HT1080 (cell line): ENCODE data around the gene NR1I3. TPM values are rescaled to one million over a fixed set of nuclear protein-coding genes. Genes with fewer than 3 reads are reported as not detected.

Source experiments
- DNase-seq: peaks from one replicate; pipeline ENCODE4 v3.0.0-alpha.2; 2015; ENCODE audit warnings: low read depth
- total RNA-seq: library from RNA; depleted of rRNA; stranded (reverse); fragments of >200 nt; shearing (Covaris generic); gene quantifications from 2 replicates; pipeline ENCODE4 v1.2.3, GENCODE V29; 2014

Gene NR1I3
- total RNA-seq, 1 experiment from 2014 or later: not detected

DNA sequence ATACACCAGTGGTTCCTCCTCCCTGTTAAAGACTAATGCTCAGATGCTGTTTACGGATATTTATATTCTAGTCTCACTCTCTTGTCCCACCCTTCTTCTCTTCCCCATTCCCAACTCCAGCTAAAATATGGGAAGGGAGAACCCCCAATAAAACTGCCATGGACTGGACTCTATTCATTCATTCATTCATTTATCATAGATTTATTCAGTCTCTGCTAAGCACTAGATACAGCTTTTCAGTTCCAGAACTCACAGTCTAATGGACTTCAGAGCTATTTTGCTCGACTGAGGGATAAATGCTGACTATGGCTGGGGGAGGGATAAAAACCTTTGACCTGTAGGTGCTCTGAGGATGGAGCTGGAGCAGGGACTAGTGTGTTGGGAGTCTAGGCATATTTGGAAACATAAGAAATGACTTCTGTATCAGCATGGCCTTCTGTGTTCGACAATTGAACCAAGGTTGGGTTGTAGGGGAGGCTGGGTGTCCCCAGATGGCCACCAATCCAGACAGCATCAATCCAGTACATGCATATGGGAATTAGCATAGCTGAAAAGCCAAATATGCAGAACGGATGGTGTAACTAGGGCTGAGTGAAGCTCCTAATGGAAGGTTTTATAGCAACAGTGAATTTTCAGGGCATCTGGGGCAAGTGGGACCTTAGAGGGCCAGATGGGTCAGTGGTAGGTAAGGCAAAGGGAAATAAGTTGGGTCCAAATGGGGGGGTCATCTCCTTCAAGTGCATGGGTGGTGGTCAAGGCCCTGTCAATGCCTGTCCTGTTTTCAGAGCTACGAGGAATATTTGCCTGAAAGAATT is 18.7 kb downstream of the NR1I3 start:
- DNase-seq: no peak

DNA sequence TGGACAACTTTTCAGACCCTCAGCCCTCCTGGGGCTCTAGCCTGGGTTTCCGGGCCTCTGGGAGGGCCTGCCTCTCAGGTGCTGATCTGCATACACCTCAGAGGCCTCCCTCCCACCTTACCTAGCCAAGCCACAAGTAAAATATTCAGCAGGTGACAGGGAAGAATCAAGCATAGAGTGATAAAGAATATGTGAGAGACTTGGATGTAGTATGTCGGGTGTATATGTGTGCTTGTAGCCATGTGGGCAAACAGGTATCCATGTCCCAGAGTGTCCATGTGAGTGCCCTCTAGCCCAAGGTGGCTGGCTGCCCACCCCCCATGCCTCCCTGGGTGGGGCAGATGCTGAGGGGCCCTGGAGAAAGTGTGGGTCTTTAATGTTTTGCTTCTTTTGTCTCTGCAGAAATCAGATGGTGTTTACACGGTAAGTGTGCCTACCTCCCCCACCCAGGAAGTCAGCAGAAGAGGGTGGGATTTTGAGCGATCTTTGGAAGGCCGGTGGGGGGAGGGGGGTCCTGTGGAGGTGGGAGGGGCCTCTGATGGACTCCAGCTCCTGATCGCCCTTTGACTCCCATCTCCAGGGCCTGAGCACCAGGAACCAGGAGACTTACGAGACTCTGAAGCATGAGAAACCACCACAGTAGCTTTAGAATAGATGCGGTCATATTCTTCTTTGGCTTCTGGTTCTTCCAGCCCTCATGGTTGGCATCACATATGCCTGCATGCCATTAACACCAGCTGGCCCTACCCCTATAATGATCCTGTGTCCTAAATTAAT is 19.5 kb downstream of the NR1I3 start:
- no peak for DNase-seq

- no peak for DNase-seq
Observed at GRCh38 chr1:161217831-161218230, 20.2 kb downstream of the NR1I3 start.

DNA sequence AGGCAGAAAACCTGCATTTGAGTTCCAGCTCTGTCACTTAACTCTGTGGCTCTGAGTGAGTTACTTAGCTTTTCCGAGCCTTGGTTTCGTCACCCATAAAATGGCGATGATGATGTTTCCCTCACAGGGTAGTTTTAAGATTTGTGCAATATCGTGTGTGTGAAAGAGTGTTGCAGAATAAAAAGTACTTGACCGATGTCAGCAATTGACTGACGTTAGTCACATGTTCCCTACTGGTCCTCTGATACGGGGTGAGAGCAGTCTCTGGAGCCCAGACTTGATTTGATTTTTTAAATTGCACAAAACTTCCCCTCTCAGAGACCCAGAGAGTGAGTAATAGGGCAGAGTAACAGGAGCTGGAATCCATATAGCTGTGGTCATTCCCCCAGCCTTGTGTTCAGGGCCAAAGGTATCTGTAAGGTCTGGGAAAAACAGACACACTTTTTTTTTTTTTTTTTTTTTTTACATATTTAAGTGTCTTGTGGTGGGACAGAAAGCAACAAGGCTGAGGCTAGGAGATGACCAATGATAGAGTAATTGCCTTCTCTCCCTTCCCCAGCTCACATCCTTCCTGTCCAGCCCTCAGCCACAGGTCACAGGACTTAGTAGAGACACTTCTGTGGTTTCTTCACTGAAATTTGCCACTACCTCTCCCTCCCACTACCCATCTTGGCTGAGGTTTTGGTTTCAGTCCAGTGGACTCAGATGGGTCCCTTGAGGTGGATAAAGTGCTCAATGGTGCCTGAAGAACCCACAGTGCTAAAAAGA is 20.9 kb downstream of the NR1I3 start:
- peak; percentile 89 for DNase-seq

- no peak for DNase-seq
Observed at GRCh38 chr1:161215076-161215475, 22.9 kb downstream of the NR1I3 start, which contains the start of gene FCER1G. Gene FCER1G (plus strand): TSS chr1:161215295. CDS start chr1:161215322, 27 bp downstream.

- DNase-seq: no peak
Observed at GRCh38 chr1:161214369-161214768, 23.6 kb downstream of the NR1I3 start.

GRCh38 chr1:161209790-161210409 is 28.1 kb downstream of the NR1I3 start:
- peak; percentile 70 for DNase-seq

DNA sequence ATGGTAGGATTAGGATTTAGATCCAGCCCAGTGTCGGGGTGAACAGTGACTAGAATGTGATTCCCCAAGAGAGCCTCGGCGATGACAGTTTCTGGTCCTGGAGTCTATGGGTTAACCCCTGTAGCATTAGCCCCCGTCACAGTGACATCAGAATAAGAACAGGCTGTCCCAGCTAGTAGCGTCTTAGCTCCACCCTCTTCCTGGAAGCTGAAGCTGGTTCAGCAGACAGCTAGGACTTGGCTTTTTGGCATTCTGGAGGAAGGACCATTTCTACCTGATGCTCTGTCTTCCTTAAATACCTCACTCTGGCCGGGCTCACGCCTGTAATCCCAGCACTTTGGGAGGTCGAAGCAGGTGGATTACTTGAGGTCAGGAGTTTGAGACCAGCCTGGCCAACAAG is 30.8 kb downstream of the NR1I3 start:
- no peak for DNase-seq

DNA sequence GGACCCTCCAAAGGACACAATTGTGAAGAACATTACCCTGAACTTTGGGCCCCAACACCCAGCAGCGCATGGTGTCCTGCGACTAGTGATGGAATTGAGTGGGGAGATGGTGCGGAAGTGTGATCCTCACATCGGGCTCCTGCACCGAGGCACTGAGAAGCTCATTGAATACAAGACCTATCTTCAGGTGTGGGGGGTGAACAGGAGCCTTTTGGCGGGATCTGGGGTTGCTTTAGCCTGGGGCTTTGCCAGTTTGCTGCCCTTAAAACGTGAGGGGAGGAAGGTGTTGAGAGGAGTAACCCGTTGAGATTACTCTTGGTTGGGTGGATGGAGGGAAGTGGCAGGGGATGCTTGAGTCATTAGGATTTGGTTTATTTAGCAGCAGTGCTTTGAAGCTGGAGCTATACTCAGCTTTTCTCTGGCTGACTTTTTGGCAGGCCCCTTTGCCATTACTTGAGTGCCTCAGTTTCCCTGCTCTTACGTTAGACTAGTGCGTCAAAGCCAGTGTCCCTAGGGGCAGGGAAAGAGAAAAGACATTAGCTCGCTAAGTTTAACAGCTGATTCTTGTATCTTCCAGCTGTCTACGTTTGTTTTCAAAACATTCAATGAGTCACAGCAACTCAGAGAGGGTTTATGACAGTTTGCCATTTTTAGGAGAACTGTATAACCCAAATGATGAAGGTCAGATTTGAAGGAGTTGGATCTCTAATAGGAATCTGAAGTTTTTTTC is 31.4 kb downstream of the NR1I3 start:
- no peak for DNase-seq

DNA sequence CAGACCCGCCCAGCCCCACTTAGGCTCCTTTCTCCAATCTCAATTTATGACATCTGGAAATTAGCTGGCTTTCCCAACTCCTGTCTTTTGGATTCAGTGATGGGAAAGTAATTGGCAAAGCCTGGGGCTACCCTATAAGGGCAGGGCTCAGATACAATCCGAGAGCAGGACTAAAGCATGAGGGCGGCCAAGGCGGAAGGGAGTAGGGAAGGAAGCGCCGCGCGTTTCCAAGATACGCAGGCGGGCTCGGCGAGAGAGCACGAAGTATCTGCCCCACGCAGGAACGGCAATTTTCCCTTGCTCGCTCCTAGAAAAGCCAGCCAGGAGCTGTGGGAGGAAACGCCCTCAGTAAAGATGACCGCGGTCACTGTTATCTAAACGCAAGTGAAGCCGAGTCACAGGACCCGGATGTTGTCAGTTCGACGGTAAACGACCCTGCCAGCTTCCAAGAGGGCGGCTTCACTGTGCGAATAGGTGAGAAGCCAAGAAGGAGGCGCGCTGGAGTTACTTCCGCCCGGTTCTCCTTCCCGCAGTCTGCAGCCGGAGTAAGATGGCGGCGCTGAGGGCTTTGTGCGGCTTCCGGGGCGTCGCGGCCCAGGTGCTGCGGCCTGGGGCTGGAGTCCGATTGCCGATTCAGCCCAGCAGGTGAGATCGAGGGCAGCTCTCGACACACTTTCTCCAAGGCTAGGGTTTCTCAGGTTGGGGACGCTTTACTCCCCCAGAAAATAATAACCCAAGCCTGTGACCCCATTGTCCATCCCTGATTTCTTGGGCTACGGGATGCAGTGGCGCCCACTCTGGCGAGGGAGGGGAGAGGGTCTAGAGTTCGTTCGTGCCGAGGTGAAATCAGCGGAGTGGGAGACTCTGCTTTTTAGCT is 35.9 kb downstream of the NR1I3 start, which contains the start of gene NDUFS2:
NDUFS2 (plus strand) TSS at position 532 of the 877 bp plus-strand sequence; CDS start at position 551, 19 bp downstream.
- peak; percentile 98 for DNase-seq

- DNase-seq: peak; percentile 84
Observed at GRCh38 chr1:161200992-161201835, 36.8 kb downstream of the NR1I3 start.

- peak; percentile 34 for DNase-seq
Observed at GRCh38 chr1:161200421-161200991, 37.5 kb downstream of the NR1I3 start.

GRCh38 chr1:161199506-161200139 is 38.4 kb downstream of the NR1I3 start:
- DNase-seq: no peak

DNA sequence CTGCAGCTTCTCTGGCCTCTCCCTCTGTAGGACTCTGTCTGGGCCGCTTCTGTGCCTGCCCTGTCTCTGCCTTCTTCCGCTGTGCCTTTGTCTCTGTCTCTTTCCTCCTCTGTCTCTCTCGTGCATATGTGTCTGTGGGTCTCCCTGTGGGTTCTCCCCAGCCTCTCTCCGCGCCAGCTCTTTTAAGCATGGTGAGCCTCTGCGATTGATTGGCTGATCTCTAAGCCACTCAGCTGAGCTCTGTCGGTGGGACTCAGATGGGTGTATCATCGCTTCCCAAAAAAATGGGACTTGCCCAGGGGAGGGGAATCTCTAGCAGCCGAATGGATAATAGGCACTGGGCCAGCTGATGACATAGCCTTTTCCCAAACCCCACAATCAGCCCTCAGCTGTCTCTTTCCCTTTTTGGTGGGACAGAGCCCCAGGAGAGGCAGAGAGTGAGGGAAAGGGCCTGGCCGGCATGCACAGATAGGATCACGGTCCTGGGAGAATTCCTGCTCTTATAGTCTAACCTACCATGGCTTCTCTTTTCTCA is 39.0 kb downstream of the NR1I3 start, which contains the start of gene ADAMTS4:
ADAMTS4 (minus strand) TSS at position 158 of the 535 bp plus-strand sequence. CDS start 427 bp downstream, outside the sequence.
- DNase-seq: no peak

DNA sequence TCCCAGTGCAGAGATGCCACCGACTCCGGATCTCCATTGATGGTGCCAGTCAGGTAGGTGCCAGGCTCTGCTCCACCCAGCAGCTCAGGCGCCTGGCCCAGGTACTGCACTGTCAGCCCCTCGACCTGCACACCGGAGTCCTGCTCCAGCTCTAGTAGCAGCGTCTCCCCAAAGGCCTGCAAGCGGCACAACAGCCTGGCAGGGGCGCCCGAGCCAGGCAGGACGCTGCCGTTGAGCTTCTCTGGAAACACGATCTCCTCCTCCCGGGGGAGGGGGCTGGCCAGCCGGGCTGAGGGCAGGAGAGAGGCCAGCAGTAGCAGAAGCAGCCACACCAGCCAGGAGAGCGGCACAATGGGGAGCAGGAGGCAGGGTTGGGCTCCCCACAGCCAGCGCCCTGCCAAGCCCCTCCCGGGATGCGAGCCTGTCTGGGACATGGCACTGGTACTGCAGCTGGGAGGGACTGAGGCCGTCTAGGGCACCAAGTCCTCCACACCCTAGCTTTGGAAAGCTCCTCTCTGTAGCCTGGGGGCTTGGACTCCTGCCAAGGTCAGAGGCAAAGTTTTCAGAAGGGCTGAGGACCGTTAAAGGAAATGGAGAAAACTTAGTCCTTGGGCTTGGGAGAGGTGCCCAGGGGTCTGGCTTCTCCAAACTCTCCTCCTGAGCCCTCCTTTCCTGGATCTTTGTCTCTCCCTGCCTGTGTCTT is 39.7 kb downstream of the NR1I3 start:
- no peak for DNase-seq

- no peak for DNase-seq
Observed at GRCh38 chr1:161197560-161198193, 40.3 kb downstream of the NR1I3 start.
